Astrocyte of the cerebellum (primary cell): Measurements from ENCODE around the gene IL13RA2.

Experiments used
- DNase-seq: peaks from one replicate; pipeline ENCODE4 v3.0.0-alpha.2; 2011; ENCODE audit warnings: low read depth
- H3K4me3 ChIP-seq: 2 replicates; pipeline ENCODE4 v1.5.1; 2011; ENCODE audit warnings: mild to moderate bottlenecking, low read depth, low read length, moderate library complexity
- CTCF ChIP-seq: IDR thresholded peaks from 2 replicates; pipeline ENCODE4 v1.5.1; 2012; ENCODE audit warnings: low read length, low read depth, moderate library complexity, mild to moderate bottlenecking; ENCODE audit errors: missing control alignments
- in situ Hi-C: cut with HindIII; loops from 2 replicates; pipeline ENCODE4 v1.10.0; 2017; ENCODE audit warnings: low sequenced_read_pairs

IL13RA2 gene

GRCh38 chrX:114973013-114973412, 44.4 kb downstream of the IL13RA2 start:
- in situ Hi-C loops, result no loop called here
- DNase-seq, result no peak
- TF ChIP-seq CTCF, result no peak

GRCh38 chrX:114970806-114971205, 46.6 kb downstream of the IL13RA2 start:
- H3K4me3 ChIP-seq, result no peak overlapping the region
- no peak for DNase-seq
- TF ChIP-seq CTCF, result no peak
- in situ Hi-C loops, result no loop called here

More at GRCh38 chrX:114973013-114973412, 44.4 kb downstream of the IL13RA2 start:
- H3K4me3 ChIP-seq, result no peak overlapping the region

- no peak overlapping the region for H3K4me3 ChIP-seq
- TF ChIP-seq CTCF, result no peak
- DNase-seq, result no peak
- in situ Hi-C loops, result no loop called here
Observed at GRCh38 chrX:114964374-114964773, 53.0 kb downstream of the IL13RA2 start.

- in situ Hi-C loops, result no loop called here
- TF ChIP-seq CTCF, result no peak
- no peak for DNase-seq
Observed at GRCh38 chrX:114962209-114962608, 55.2 kb downstream of the IL13RA2 start.

GRCh38 chrX:114959729-114960128, 57.7 kb downstream of the IL13RA2 start:
- no peak overlapping the region for H3K4me3 ChIP-seq
- no peak for DNase-seq
- in situ Hi-C loops, result no loop called here
- TF ChIP-seq CTCF, result no peak

More at GRCh38 chrX:114962209-114962608, 55.2 kb downstream of the IL13RA2 start:
- no peak overlapping the region for H3K4me3 ChIP-seq
